Right cardiac atrium (tissue), 5 donors: ENCODE results near the gene THBS1. TPM values are rescaled to one million over a fixed set of nuclear protein-coding genes. Genes with fewer than 3 reads are reported as not detected.

ENCODE experiments used
- ATAC-seq, 2 donors: fragments of 200-7000 bp; cut with Tn5 transposase; one replicate each; pipeline versions ENCODE4 v1.8.0 to v1.9.1; 2020; ENCODE audit warnings: moderate library complexity in 2 of 2, mild to moderate bottlenecking in 1 of 2
- DNase-seq, 3 donors: peaks; one replicate each; pipeline ENCODE4 v3.0.0-alpha.2; 2020
- H3K27ac ChIP-seq: one replicate; pipeline ENCODE4 v1.5.1; 2013; ENCODE audit warnings: mild to moderate bottlenecking, low read length, control low read depth, moderate library complexity
- H3K27me3 ChIP-seq: one replicate; pipeline ENCODE4 v1.6.1; 2013; ENCODE audit not compliant: control insufficient read depth, insufficient read depth
- H3K4me1 ChIP-seq: one replicate; pipeline ENCODE4 v1.6.1; 2013; ENCODE audit warnings: low read length; ENCODE audit not compliant: control insufficient read depth, insufficient read depth
- H3K4me3 ChIP-seq: one replicate; pipeline ENCODE4 v1.5.1; 2013; ENCODE audit warnings: low read length, control low read depth
- H3K9me3 ChIP-seq: one replicate; pipeline ENCODE4 v1.6.1; 2013; ENCODE audit warnings: low read length; ENCODE audit not compliant: control insufficient read depth
- WGBS: extraction: QIAGEN DNeasy Blood & Tissue Kit; methylation state at CpG from one replicate; pipeline ENCODE4 v1.1.7; 2013; 5-methylcytosine and 5-hydroxymethylcytosine counted together
- intact Hi-C, 4 donors: fragments of 100-400 bp; cut with DNase I; formaldehyde crosslinking; loops; one replicate each; pipeline versions ENCODE4 v1.11.0 to v1.14.0; 2022 to 2023
- polyA plus RNA-seq: library from polyadenylated mRNA; stranded (reverse); fragments of 200-250 nt; gene quantifications from one replicate; pipeline ENCODE4 v1.2.3, GENCODE V29; 2013
- total RNA-seq, 4 donors: library from RNA; stranded (reverse); fragmentation: NEBNext Ultra II Directional; extraction: Animal tissue kit (Norgen Biotek cat#: 25700); gene quantifications; one replicate each; pipeline ENCODE4 v1.2.1, GENCODE V29; 2021
- donor health status: healthy with polysubstance abuse.
- donor health status: DM: no; HTN: yes; CAD: no.
- donor health status: DM: no; HTN: no; CAD: no.
- donor health status: DM: no; HTN: yes; CAD: no; lungs with severe emphysema.
- donor health status: DM: yes; HTN: yes; CAD: no.

The THBS1 gene
- total and polyA plus RNA-seq, 5 donors: 31.3 to 462 (median 38.8) TPM

DNA sequence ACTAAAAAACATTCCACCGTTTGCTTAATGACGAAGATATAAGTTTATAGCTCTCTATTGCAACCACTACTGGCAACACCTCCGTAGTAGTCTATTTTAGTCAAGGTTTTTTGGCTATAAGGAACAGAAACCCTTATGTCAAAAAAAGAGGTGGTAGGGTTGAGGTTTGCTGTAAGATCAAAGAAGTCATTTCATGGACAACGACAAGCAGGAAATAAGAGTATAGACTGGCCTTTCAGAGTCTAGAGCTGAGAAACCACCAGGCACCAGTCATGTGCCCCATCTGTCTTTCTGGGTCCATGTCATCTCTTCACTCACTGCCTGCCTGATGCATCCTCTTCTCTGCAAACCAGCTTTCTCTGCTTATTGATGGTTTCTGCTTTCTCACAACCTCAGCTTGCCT lies 42.7 kb downstream of the THBS1 start:
- H3K4me1 ChIP-seq: peaks cover 14% of the 10 kb centered on the region
- H3K9me3 ChIP-seq: no peaks in the 10 kb centered on the region
- intact Hi-C loops: no loop called here
- no peak overlapping the region for H3K4me3 ChIP-seq
- ATAC-seq (no peak), DNase-seq (no peak)
- H3K27me3 ChIP-seq: no peaks in the 10 kb centered on the region
- no peak overlapping the region for H3K27ac ChIP-seq
- WGBS: 81% methylated on average over 4 of the region's 4 CpGs

DNA sequence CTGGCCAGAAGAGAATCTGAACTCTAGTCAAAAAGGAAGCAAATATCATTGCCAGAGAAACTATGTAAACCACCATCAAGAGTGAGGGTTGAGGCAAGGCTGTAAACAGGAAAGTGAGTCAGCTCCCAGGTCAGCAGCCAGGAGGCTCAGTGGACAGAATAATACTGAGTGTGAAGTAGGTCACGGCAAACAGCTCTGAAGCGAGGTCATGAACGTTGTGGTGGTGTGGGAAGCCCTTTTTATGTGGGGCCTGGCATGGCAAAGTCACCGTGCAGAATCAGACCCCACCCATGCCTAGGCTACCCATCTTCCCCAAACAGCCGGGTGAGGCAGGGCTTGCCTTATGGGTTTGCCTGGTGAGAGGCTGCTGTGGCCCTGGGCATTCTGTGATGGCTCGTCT lies 43.9 kb downstream of the THBS1 start:
- H3K27me3 ChIP-seq: no peaks in the 10 kb centered on the region
- no peaks in the 10 kb centered on the region for H3K9me3 ChIP-seq
- ATAC-seq (peak; percentile 76 to 85), DNase-seq (peak; percentile 50 to 78 (median 73))
- 38% methylated on average over 6 of the region's 6 CpGs for WGBS
- no peak overlapping the region for H3K4me3 ChIP-seq
- H3K27ac ChIP-seq: peak overlapping the region; percentile 94
- intact Hi-C loops: no loop called here
- peaks cover 23% of the 10 kb centered on the region for H3K4me1 ChIP-seq

DNA sequence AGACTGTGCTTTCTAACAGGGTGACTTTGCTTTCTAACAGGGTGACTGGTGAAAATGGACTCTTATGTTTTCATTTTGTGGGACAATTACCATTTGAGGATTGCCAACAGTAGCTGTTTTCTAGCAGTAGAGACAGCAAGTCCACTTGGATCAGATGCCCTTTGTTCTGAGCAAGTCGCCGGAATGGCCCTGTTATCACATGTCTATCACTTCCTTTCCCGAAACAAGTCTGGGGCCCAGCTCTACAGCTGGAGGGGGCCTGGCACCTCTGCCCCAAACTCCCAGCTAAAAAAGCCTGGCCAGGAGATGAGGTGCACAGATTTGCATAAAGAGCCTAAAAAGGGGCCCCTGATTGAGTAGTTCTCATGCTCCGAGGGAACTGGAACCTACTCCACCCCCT lies 44.6 kb downstream of the THBS1 start:
- no peaks in the 10 kb centered on the region for H3K9me3 ChIP-seq
- no peak for DNase-seq
- H3K27me3 ChIP-seq: no peaks in the 10 kb centered on the region
- H3K27ac ChIP-seq: peak overlapping the region; percentile 94
- whole genome bisulfite sequencing: 38% methylated on average over 4 of the region's 4 CpGs
- no peak overlapping the region for H3K4me3 ChIP-seq
- ATAC-seq: peak in 1 of 2 donors; percentile 13
- intact Hi-C loops: no loop called here
- peaks cover 24% of the 10 kb centered on the region for H3K4me1 ChIP-seq

DNA sequence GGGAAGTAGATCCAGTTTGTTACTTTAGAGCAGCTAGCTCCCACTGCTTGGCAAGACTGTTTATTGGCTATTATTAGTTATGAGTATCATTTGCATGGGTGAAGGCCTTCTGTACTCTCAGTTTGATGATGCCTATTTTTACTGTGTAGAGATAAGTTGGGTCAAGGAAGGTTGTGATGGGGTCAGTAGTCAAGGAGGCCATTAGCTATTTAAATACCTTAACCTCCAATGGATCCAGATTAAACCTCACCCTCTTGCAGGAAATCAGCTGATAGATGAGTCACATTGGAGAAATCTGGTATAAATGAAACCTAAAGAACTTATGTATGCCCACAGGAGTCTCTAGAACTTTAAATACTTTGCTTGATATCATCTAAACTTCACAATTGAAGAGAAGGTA lies 45.0 kb downstream of the THBS1 start:
- intact Hi-C loops: no loop called here
- H3K27ac ChIP-seq: peak overlapping the region; percentile 94
- ATAC-seq: peak in 1 of 2 donors; percentile 15

GRCh38 chr15:39627451-39628143 lies 46.7 kb downstream of the THBS1 start:
- 69% methylated on average over 3 of the region's 3 CpGs for WGBS
- no peaks in the 10 kb centered on the region for H3K27me3 ChIP-seq
- intact Hi-C loops: no loop called here
- H3K4me3 ChIP-seq: no peak overlapping the region
- ATAC-seq (peak in 1 of 2 donors; percentile 3), DNase-seq (peak in 1 of 3 donors; percentile 48)
- peaks cover 24% of the 10 kb centered on the region for H3K4me1 ChIP-seq
- peak overlapping the region; percentile 96 for H3K27ac ChIP-seq
- H3K9me3 ChIP-seq: no peaks in the 10 kb centered on the region

More for the DNA sequence above, 45.0 kb downstream of the THBS1 start:
- H3K4me3 ChIP-seq: no peak overlapping the region
- H3K4me1 ChIP-seq: peaks cover 24% of the 10 kb centered on the region
- H3K9me3 ChIP-seq: no peaks in the 10 kb centered on the region
- DNase-seq: no peak
- H3K27me3 ChIP-seq: no peaks in the 10 kb centered on the region

DNA sequence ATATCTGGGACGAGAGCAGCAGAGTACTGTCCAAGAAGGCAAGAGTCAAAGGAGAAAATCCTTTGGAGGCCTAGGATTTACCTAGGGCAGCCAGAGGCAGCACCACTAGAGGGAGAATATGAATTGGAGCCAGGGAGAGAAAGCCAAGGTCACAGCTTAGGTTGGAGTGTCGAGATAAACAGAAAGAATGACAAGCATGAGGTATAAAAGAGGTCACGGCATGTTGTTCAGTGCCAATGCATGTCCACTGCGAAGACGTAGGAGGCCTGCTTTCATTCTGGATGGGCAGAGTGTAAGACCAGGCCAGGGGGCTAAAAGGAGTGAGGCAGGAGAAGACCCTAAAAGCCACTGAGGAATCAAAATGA lies 47.2 kb downstream of the THBS1 start:
- intact Hi-C loops: no loop called here
- Histone ChIP-seq H3K27me3 (no peaks in the 10 kb centered on the region), H3K9me3 (no peaks in the 10 kb centered on the region), H3K4me3 (no peak overlapping the region), H3K4me1 (peaks cover 24% of the 10 kb centered on the region), H3K27ac (peak overlapping the region; percentile 96)
- DNase-seq: no peak
- 56% methylated on average over 5 of the region's 5 CpGs for WGBS
- peak; percentile 61 for ATAC-seq

GRCh38 chr15:39628546-39629257 lies 47.8 kb downstream of the THBS1 start:
- 48% methylated on average over 9 of the region's 9 CpGs for WGBS
- intact Hi-C loops: no loop called here
- DNase-seq: no peak

DNA sequence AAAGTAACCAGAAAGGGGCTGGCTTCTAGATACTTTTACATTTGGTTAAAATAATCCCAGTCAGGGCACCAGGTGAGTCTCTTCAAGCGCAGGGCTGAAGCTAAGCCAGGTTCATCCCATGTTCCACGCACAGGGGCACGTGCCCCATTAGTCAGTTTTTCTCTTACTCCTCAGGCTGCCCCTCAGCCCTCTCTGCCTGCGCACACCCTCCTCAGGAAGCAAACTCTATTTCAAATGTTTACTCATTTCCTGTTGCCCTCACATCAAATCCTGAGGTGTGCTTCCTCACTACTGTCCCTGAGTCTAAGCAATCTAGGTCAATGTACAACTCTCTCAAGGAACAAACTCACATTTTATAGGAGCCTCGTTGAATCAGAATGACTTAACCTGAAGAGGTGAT lies 48.5 kb downstream of the THBS1 start:
- ATAC-seq (no peak), DNase-seq (no peak)
- WGBS: 68% methylated on average over 5 of the region's 5 CpGs
- H3K4me1 ChIP-seq: peaks cover 24% of the 10 kb centered on the region
- intact Hi-C loops: no loop called here
- H3K27me3 ChIP-seq: no peaks in the 10 kb centered on the region
- H3K9me3 ChIP-seq: no peaks in the 10 kb centered on the region
- no peak overlapping the region for H3K4me3 ChIP-seq
- H3K27ac ChIP-seq: no peak overlapping the region

More at GRCh38 chr15:39628546-39629257, 47.8 kb downstream of the THBS1 start:
- ATAC-seq: no peak
- Histone ChIP-seq H3K9me3 (no peaks in the 10 kb centered on the region), H3K27me3 (no peaks in the 10 kb centered on the region), H3K27ac (peak overlapping the region; percentile 96), H3K4me1 (peaks cover 24% of the 10 kb centered on the region), H3K4me3 (no peak overlapping the region)

GRCh38 chr15:39629906-39630305 lies 49.0 kb downstream of the THBS1 start:
- 85% methylated on average over 3 of the region's 3 CpGs for WGBS
- no peak for DNase-seq
- no peaks in the 10 kb centered on the region for H3K27me3 ChIP-seq
- ATAC-seq: no peak
- no peak overlapping the region for H3K27ac ChIP-seq
- no peak overlapping the region for H3K4me3 ChIP-seq
- H3K4me1 ChIP-seq: peaks cover 19% of the 10 kb centered on the region
- intact Hi-C loops: no loop called here
- H3K9me3 ChIP-seq: no peaks in the 10 kb centered on the region

DNA sequence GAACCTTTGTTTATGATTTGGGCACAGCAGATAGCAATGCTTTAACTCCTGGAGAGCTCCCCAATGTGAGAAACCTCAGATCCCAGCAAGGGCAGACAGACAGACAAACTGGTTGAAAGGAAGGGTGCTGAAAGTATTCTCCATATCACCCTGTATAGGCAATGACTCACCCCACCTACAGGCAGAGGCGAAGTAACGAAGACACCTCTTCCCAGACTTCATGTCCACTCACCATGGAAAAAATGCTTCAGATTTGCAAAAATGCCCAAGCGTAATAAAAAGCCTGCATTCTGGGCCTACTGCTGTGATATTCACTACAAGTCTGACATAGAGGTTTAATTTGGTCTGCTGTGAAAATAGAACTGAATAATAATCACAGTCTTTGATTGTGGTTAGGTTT lies 50.5 kb downstream of the THBS1 start:
- ATAC-seq: no peak
- WGBS: 94% methylated on average over 3 of the region's 3 CpGs
- intact Hi-C loops: no loop called here

DNA sequence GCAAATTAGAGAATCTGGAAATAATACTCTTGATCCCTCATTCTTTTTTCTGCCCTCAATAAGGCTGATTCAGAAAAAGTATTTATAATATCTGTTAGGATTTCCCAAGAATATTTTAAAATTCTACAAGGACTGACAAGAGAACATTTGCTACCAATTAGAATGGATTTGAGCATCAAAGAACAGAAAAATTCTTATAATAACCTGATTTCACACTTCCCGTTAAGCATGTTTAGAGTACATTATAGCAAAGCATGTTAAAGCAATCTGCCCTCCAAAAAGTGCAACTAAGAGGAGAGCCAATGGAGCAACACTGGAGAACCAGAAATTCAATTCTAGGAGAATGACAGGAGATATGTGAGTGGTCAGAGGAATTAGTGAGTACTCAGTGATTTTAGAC lies 57.2 kb downstream of the THBS1 start:
- H3K27ac ChIP-seq: no peak overlapping the region
- no peaks in the 10 kb centered on the region for H3K9me3 ChIP-seq
- no peaks in the 10 kb centered on the region for H3K27me3 ChIP-seq
- H3K4me1 ChIP-seq: no peaks in the 10 kb centered on the region
- intact Hi-C loops: no loop called here
- ATAC-seq (no peak), DNase-seq (no peak)
- no peak overlapping the region for H3K4me3 ChIP-seq
- WGBS: 96% methylated on average over 1 of the region's 1 CpG

More for the DNA sequence above, 50.5 kb downstream of the THBS1 start:
- Histone ChIP-seq H3K9me3 (no peaks in the 10 kb centered on the region), H3K27me3 (no peaks in the 10 kb centered on the region), H3K4me3 (no peak overlapping the region), H3K4me1 (peaks cover 12% of the 10 kb centered on the region), H3K27ac (no peak overlapping the region)
- DNase-seq: no peak
